Measurements from ENCODE around the gene CLDN8. TPM values are rescaled to one million over a fixed set of nuclear protein-coding genes. Genes with fewer than 3 reads are reported as not detected.

Gene CLDN8
- total and polyA plus RNA-seq, 10 donors, result not detected

- TF ChIP-seq, protein P1, sequence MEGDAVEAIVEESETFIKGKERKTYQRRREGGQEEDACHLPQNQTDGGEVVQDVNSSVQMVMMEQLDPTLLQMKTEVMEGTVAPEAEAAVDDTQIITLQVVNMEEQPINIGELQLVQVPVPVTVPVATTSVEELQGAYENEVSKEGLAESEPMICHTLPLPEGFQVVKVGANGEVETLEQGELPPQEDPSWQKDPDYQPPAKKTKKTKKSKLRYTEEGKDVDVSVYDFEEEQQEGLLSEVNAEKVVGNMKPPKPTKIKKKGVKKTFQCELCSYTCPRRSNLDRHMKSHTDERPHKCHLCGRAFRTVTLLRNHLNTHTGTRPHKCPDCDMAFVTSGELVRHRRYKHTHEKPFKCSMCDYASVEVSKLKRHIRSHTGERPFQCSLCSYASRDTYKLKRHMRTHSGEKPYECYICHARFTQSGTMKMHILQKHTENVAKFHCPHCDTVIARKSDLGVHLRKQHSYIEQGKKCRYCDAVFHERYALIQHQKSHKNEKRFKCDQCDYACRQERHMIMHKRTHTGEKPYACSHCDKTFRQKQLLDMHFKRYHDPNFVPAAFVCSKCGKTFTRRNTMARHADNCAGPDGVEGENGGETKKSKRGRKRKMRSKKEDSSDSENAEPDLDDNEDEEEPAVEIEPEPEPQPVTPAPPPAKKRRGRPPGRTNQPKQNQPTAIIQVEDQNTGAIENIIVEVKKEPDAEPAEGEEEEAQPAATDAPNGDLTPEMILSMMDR (IDR thresholded peaks at IDR 0.05 in 8 of 11, conservative IDR thresholded peaks at IDR 0.05 in 3 of 11), result no peak
- TF ChIP-seq POLR2AphosphoS5 (IDR thresholded peaks at IDR 0.05) (no peak), POLR2A (IDR thresholded peaks at IDR 0.05) (no peak)
- intact Hi-C loops (cut with DNase I; ENCODE audit: low total_unique reads), result no loop called here
- DNase-seq, result no peak
- Histone ChIP-seq H3K4me3 (no peak overlapping the region), H3K36me3 (no peaks in the 10 kb centered on the region), H3K27ac (no peak overlapping the region), H3K27me3 (replicated peaks in 1 of 7) (no peaks in the 10 kb centered on the region), H3K9me3 (peaks cover 0 to 4% (median 0%) of the 10 kb centered on the region in 8 donors), H3K4me1 (peaks cover 0 to 4% (median 0%) of the 10 kb centered on the region in 6 donors)
- 70 to 75% (median 74%) methylated on average over 2 of the region's 2 CpGs for WGBS, 5 donors
Observed at GRCh38 chr21:30223596-30223995, 7.7 kb upstream of the CLDN8 start.

DNA sequence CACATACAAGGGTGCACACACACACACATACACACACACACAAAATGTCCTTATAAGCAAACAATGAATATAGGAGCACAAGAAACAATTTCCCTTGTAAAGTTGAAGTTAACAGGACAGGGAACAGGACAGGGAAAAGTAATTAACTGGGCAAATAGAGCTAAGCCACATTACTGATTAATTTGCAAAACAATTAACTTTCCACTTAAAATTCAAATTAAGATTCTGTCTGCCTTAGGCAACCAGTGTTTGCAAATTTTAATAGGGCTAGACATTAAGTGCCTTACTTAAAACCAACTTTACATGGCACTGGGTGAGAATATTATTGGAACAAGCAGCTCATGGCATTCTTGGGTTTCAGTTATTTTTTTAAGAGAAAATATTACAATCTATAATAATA, 6.8 kb upstream of the CLDN8 start:
- intact Hi-C loops (cut with DNase I; ENCODE audit: low total_unique reads), result no loop called here
- TF ChIP-seq POLR2A (IDR thresholded peaks at IDR 0.05) (no peak), POLR2AphosphoS5 (IDR thresholded peaks at IDR 0.05) (no peak)
- TF ChIP-seq, protein P1 (IDR thresholded peaks at IDR 0.05 in 8 of 11, conservative IDR thresholded peaks at IDR 0.05 in 3 of 11), result no peak
- H3K9me3 ChIP-seq, result peaks cover 0 to 3% (median 0%) of the 10 kb centered on the region in 8 donors

GRCh38 chr21:30211071-30211470, 4.8 kb downstream of the CLDN8 start:
- Histone ChIP-seq H3K36me3 (no peaks in the 10 kb centered on the region), H3K27ac (no peak overlapping the region), H3K4me1 (no peaks in the 10 kb centered on the region), H3K27me3 (replicated peaks in 1 of 7) (no peaks in the 10 kb centered on the region), H3K4me3 (no peak overlapping the region), H3K9me3 (no peaks in the 10 kb centered on the region)
- DNase-seq, result no peak
- TF ChIP-seq POLR2AphosphoS5 (IDR thresholded peaks at IDR 0.05), result no peak
- TF ChIP-seq, protein P1 (IDR thresholded peaks at IDR 0.05 in 8 of 11, conservative IDR thresholded peaks at IDR 0.05 in 3 of 11), result no peak
- TF ChIP-seq POLR2A (IDR thresholded peaks at IDR 0.05), result no peak
- WGBS, 5 donors, result 35 to 58% (median 47%) methylated on average over 1 of the region's 1 CpG
- intact Hi-C loops (cut with DNase I; ENCODE audit: low total_unique reads), result no loop called here

More for the DNA sequence above, 6.8 kb upstream of the CLDN8 start:
- DNase-seq, result no peak
- Histone ChIP-seq H3K4me1 (peaks cover 0 to 4% (median 0%) of the 10 kb centered on the region in 6 donors), H3K27ac (no peak overlapping the region), H3K4me3 (no peak overlapping the region), H3K36me3 (no peaks in the 10 kb centered on the region), H3K27me3 (replicated peaks in 1 of 7) (no peaks in the 10 kb centered on the region)

GRCh38 chr21:30209601-30210000, 6.3 kb downstream of the CLDN8 start:
- Histone ChIP-seq H3K9me3 (no peaks in the 10 kb centered on the region), H3K27me3 (replicated peaks in 1 of 7) (no peaks in the 10 kb centered on the region), H3K4me3 (no peak overlapping the region), H3K27ac (no peak overlapping the region), H3K36me3 (no peaks in the 10 kb centered on the region), H3K4me1 (no peaks in the 10 kb centered on the region)
- no peak for DNase-seq
- no peak for TF ChIP-seq POLR2A (IDR thresholded peaks at IDR 0.05)
- TF ChIP-seq, protein P1 (IDR thresholded peaks at IDR 0.05 in 8 of 11, conservative IDR thresholded peaks at IDR 0.05 in 3 of 11), result no peak
- TF ChIP-seq POLR2AphosphoS5 (IDR thresholded peaks at IDR 0.05), result no peak
- 65 to 73% (median 70%) methylated on average over 5 of the region's 5 CpGs for WGBS, 5 donors
- intact Hi-C loops (cut with DNase I; ENCODE audit: low total_unique reads), result no loop called here

Data from spleen (tissue), 11 donors.